ENCODE results near the gene ARHGAP25.

The ARHGAP25 gene

GRCh38 chr2:68706637-68707036 is 28.0 kb upstream of the ARHGAP25 start:
- Mint-ChIP-seq H3K27me3 (ENCODE audit: low read depth) (peaks cover 15% of the 10 kb centered on the region), H3K4me3 (no peak overlapping the region), H3K36me3 (ENCODE audit: low read depth) (no peaks in the 10 kb centered on the region), H3K9me3 (no peaks in the 10 kb centered on the region), H3K27ac (no peak overlapping the region), H3K4me1 (no peaks in the 10 kb centered on the region)
- no peak for TF ChIP-seq CTCF (IDR thresholded peaks at IDR 0.05; ENCODE audit: unreplicated experiment in 3 of 3)

GRCh38 chr2:68708629-68709028 is 26.0 kb upstream of the ARHGAP25 start:
- Mint-ChIP-seq H3K4me3 (no peak overlapping the region), H3K9me3 (no peaks in the 10 kb centered on the region), H3K27me3 (ENCODE audit: low read depth) (peaks cover 15% of the 10 kb centered on the region), H3K4me1 (no peaks in the 10 kb centered on the region), H3K36me3 (ENCODE audit: low read depth) (no peaks in the 10 kb centered on the region), H3K27ac (no peak overlapping the region)
- TF ChIP-seq CTCF (IDR thresholded peaks at IDR 0.05; ENCODE audit: unreplicated experiment in 3 of 3), result no peak

GRCh38 chr2:68709421-68709911 is 25.1 kb upstream of the ARHGAP25 start:
- Mint-ChIP-seq H3K9me3 (no peaks in the 10 kb centered on the region), H3K4me1 (no peaks in the 10 kb centered on the region), H3K27me3 (ENCODE audit: low read depth) (peaks cover 15% of the 10 kb centered on the region), H3K36me3 (ENCODE audit: low read depth) (no peaks in the 10 kb centered on the region), H3K4me3 (no peak overlapping the region), H3K27ac (no peak overlapping the region)
- TF ChIP-seq CTCF (IDR thresholded peaks at IDR 0.05; ENCODE audit: unreplicated experiment in 3 of 3), result peak; percentile 66 to 71 (median 67)

- Mint-ChIP-seq H3K36me3 (ENCODE audit: low read depth) (no peaks in the 10 kb centered on the region), H3K4me3 (no peak overlapping the region), H3K9me3 (no peaks in the 10 kb centered on the region), H3K27ac (no peak overlapping the region), H3K4me1 (no peaks in the 10 kb centered on the region), H3K27me3 (ENCODE audit: low read depth) (peaks cover 16% of the 10 kb centered on the region)
- TF ChIP-seq CTCF (IDR thresholded peaks at IDR 0.05; ENCODE audit: unreplicated experiment in 3 of 3), result no peak
Measured at GRCh38 chr2:68710336-68710735, 24.3 kb upstream of the ARHGAP25 start.

GRCh38 chr2:68710756-68711155 is 23.9 kb upstream of the ARHGAP25 start:
- H3K4me1 Mint-ChIP-seq, result no peaks in the 10 kb centered on the region
- no peaks in the 10 kb centered on the region for H3K9me3 Mint-ChIP-seq
- no peaks in the 10 kb centered on the region for H3K36me3 Mint-ChIP-seq (ENCODE audit: low read depth)
- H3K27me3 Mint-ChIP-seq (ENCODE audit: low read depth), result peaks cover 20% of the 10 kb centered on the region
- H3K4me3 Mint-ChIP-seq, result no peak overlapping the region
- no peak for TF ChIP-seq CTCF (IDR thresholded peaks at IDR 0.05; ENCODE audit: unreplicated experiment in 3 of 3)
- H3K27ac Mint-ChIP-seq, result no peak overlapping the region

- H3K27me3 Mint-ChIP-seq (ENCODE audit: low read depth), result peaks cover 10% of the 10 kb centered on the region
- H3K36me3 Mint-ChIP-seq (ENCODE audit: low read depth), result no peaks in the 10 kb centered on the region
- H3K9me3 Mint-ChIP-seq, result no peaks in the 10 kb centered on the region
- no peak overlapping the region for H3K27ac Mint-ChIP-seq
- no peak for TF ChIP-seq CTCF (IDR thresholded peaks at IDR 0.05; ENCODE audit: unreplicated experiment in 3 of 3)
- no peak overlapping the region for H3K4me3 Mint-ChIP-seq
- H3K4me1 Mint-ChIP-seq, result no peaks in the 10 kb centered on the region
Measured at GRCh38 chr2:68714866-68715265, 19.7 kb upstream of the ARHGAP25 start.
